Activated T-cell treated with anti-CD3 and anti-CD28 coated beads, Interleukin-2, amount 50 U/mL, for 72 hours (primary cell): ENCODE results near the gene ZDHHC14. TPM values are rescaled to one million over a fixed set of nuclear protein-coding genes. Genes with fewer than 3 reads are reported as not detected.
"Not testable (repeated sequence)": the region's sequence is repeated elsewhere in the genome, so short reads cannot be mapped to it uniquely, and the experiment has no call there.

Source experiments
- ATAC-seq, 2 donors: fragments of 150-1000 bp; cut with Tn5 transposase; replicated peaks in 1 of 2; 2 replicates each; pipeline ENCODE4 v1.10.0; 2021; ENCODE audit warnings: moderate library complexity in 2 of 2, mild to moderate bottlenecking in 1 of 2
- DNase-seq, 2 donors: peaks; one replicate each; pipeline ENCODE4 v3.0.0; 2021 to 2022; ENCODE audit warnings: mixed read lengths in 1 of 2
- H3K27ac Mint-ChIP-seq: one replicate; pipeline ENCODE4 v1.8.0; 2022; ENCODE audit warnings: mild to moderate bottlenecking, moderate library complexity, mixed read lengths
- H3K27me3 Mint-ChIP-seq: one replicate; pipeline ENCODE4 v1.8.0; 2022; ENCODE audit warnings: low read depth, mixed read lengths
- H3K36me3 Mint-ChIP-seq, 2 donors: one replicate each; pipeline ENCODE4 v1.8.0; 2022; ENCODE audit warnings: mixed read lengths in 2 of 2, mild to moderate bottlenecking in 1 of 2; ENCODE audit not compliant: insufficient read depth in 2 of 2
- H3K4me1 Mint-ChIP-seq: one replicate; pipeline ENCODE4 v1.8.0; 2022; ENCODE audit warnings: low read depth, mixed read lengths
- H3K4me3 Mint-ChIP-seq, 2 donors: one replicate each; pipeline ENCODE4 v1.8.0; 2022; ENCODE audit warnings: mild to moderate bottlenecking in 2 of 2, mixed read lengths in 2 of 2, moderate library complexity in 2 of 2
- H3K9me3 Mint-ChIP-seq, 2 donors: one replicate each; pipeline ENCODE4 v1.8.0; 2022; ENCODE audit warnings: mixed read lengths in 2 of 2
- total RNA-seq, 2 donors: library from RNA; stranded (reverse); gene quantifications; one replicate each; pipeline ENCODE4 v1.2.3, GENCODE V29; 2022

The ZDHHC14 gene
- total RNA-seq, 2 donors from 2014 or later = 10.3 to 15.4 TPM

DNA sequence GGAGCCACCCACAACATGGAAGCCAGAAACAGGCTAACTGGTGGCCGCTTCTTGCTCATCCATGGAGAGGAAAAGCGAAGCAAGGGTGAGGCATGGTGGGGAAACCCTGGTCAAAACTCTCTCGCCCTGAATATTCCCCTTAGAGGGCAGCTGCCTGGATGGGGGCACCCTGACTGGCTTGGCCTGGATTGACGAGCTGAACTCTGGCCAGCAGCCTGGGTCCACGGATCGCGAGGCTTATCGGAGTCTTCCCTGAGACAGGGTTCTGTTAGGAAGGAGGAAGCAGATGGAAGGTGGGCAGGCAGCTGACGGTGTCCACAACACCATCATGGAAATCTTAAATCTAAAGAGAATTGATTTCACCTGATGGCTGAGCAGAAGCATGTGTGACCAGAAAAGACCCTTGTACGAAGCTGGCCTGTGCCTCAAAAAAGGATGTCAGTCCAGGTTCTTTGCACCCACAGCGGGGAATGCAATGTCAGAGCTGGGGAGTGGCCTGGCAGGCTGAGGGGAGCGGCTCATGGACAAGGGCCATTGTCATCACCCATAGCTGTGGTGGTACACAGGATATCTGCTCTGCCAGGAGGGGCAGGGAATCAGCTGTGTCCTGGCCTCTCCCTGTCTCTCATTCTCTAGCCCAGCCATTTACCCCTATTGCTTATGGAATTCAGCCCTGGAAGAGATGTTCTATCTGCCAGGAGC is 332.6 kb downstream of the ZDHHC14 start:
- Mint-ChIP-seq H3K27me3 (peaks cover 7% of the 10 kb centered on the region), H3K27ac (no peak overlapping the region), H3K4me1 (no peaks in the 10 kb centered on the region), H3K9me3 (no peaks in the 10 kb centered on the region), H3K36me3 (no peaks in the 10 kb centered on the region), H3K4me3 (no peak overlapping the region)
- DNase-seq (no peak), ATAC-seq (no peak)

- DNase-seq (no peak), ATAC-seq (no peak)
- Mint-ChIP-seq H3K36me3 (no peaks in the 10 kb centered on the region), H3K27me3 (peaks cover 7% of the 10 kb centered on the region), H3K4me3 (no peak overlapping the region), H3K27ac (no peak overlapping the region), H3K4me1 (no peaks in the 10 kb centered on the region), H3K9me3 (no peaks in the 10 kb centered on the region)
Measured at GRCh38 chr6:157714153-157714490, 333.1 kb downstream of the ZDHHC14 start.

DNA sequence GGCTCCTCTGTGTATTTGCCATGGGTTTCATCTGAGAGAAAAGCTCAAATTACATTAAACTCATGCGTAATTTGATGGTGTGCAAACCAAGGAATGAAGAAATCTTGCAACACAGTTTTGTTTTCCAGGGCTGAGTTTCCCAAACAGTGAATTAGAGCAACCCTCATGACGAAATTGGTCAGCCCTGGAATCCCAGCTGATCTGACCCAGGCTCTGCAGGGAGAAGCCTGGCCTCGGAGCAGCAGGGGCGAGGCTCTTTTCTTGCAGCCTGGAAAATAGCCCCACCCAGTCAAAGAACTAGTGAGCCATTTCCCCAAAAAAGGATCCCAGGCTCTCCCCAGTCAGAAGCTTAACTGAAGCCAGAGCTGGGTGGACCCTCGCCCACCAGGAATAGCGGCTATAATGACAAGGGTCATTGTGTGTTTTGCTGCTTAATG is 334.8 kb downstream of the ZDHHC14 start:
- Mint-ChIP-seq H3K27me3 (peaks cover 7% of the 10 kb centered on the region), H3K36me3 (no peaks in the 10 kb centered on the region), H3K4me1 (no peaks in the 10 kb centered on the region), H3K27ac (no peak overlapping the region), H3K9me3 (no peaks in the 10 kb centered on the region), H3K4me3 (no peak overlapping the region)
- no peak for ATAC-seq
- no peak for DNase-seq

- H3K27me3 Mint-ChIP-seq = peaks cover 7% of the 10 kb centered on the region
- H3K9me3 Mint-ChIP-seq = no peaks in the 10 kb centered on the region
- no peaks in the 10 kb centered on the region for H3K36me3 Mint-ChIP-seq
- no peaks in the 10 kb centered on the region for H3K4me1 Mint-ChIP-seq
- no peak for ATAC-seq
- DNase-seq = no peak
- H3K4me3 Mint-ChIP-seq = no peak overlapping the region
- no peak overlapping the region for H3K27ac Mint-ChIP-seq
Measured at GRCh38 chr6:157716251-157716995, 335.4 kb downstream of the ZDHHC14 start.

GRCh38 chr6:157717340-157717748 is 336.4 kb downstream of the ZDHHC14 start:
- DNase-seq = no peak
- Mint-ChIP-seq H3K4me3 (no peak overlapping the region), H3K27ac (no peak overlapping the region), H3K4me1 (no peaks in the 10 kb centered on the region), H3K36me3 (no peaks in the 10 kb centered on the region), H3K27me3 (peaks cover 7% of the 10 kb centered on the region), H3K9me3 (no peaks in the 10 kb centered on the region)
- ATAC-seq = no peak

DNA sequence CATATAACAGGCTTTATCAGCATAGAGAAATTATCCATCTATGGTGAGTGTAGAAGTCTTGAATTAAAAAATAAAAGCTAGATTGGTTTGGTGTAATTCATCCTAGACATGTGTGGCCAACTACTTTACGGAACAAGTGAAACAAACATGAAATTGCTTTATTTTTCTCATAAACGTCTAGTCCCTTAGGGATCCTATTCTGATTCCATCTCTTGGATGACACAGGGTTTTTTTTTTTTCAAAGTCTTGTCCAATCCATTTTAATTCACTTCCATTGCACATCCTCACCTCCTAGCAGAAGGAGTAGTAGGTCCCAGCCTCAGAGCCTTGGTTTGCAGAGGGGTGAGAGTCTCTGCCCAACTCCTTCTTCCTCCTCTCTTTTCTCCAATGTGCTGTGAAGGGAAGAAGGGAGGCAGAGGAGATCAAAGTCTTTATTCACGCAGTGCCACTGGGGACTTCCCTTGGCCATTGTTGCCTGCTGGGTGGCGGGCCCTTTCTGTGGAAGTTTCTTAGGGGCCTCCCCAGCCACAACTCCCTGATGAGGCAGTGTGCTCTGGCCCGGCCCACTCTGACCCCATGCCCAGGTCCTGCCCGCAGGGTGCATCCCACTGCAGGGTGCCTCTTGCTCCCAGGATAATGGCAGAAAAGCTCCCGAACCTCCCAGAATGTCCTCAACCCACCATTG is 337.7 kb downstream of the ZDHHC14 start:
- no peaks in the 10 kb centered on the region for H3K36me3 Mint-ChIP-seq
- no peaks in the 10 kb centered on the region for H3K9me3 Mint-ChIP-seq
- no peak overlapping the region for H3K4me3 Mint-ChIP-seq
- ATAC-seq = no peak
- no peak overlapping the region for H3K27ac Mint-ChIP-seq
- no peaks in the 10 kb centered on the region for H3K4me1 Mint-ChIP-seq
- H3K27me3 Mint-ChIP-seq = peaks cover 7% of the 10 kb centered on the region
- DNase-seq = no peak

GRCh38 chr6:157720964-157721363 is 340.0 kb downstream of the ZDHHC14 start:
- ATAC-seq, H3K27ac Mint-ChIP-seq, H3K27me3 Mint-ChIP-seq: not testable (repeated sequence)

GRCh38 chr6:157721426-157721825 is 340.4 kb downstream of the ZDHHC14 start:
- H3K27me3 Mint-ChIP-seq = no peaks in the 10 kb centered on the region
- H3K4me1 Mint-ChIP-seq = no peaks in the 10 kb centered on the region
- DNase-seq (no peak), ATAC-seq (no peak)
- no peak overlapping the region for H3K4me3 Mint-ChIP-seq
- H3K27ac Mint-ChIP-seq = no peak overlapping the region
- H3K9me3 Mint-ChIP-seq = peaks cover 11 to 13% of the 10 kb centered on the region in 2 donors
- peaks cover 12 to 16% of the 10 kb centered on the region in 2 donors for H3K36me3 Mint-ChIP-seq

More at GRCh38 chr6:157720964-157721363, 340.0 kb downstream of the ZDHHC14 start:
- H3K36me3 Mint-ChIP-seq = peaks cover 9 to 12% of the 10 kb centered on the region in 2 donors
- DNase-seq, H3K4me3 Mint-ChIP-seq, H3K4me1 Mint-ChIP-seq: not testable (repeated sequence)
- H3K9me3 Mint-ChIP-seq = peaks cover 8 to 11% of the 10 kb centered on the region in 2 donors

GRCh38 chr6:157721830-157722229 is 340.8 kb downstream of the ZDHHC14 start:
- no peak for DNase-seq
- H3K36me3 Mint-ChIP-seq = peaks cover 12 to 16% of the 10 kb centered on the region in 2 donors
- no peak overlapping the region for H3K27ac Mint-ChIP-seq
- peaks cover 11 to 13% of the 10 kb centered on the region in 2 donors for H3K9me3 Mint-ChIP-seq
- H3K4me1 Mint-ChIP-seq = no peaks in the 10 kb centered on the region
- H3K27me3 Mint-ChIP-seq = no peaks in the 10 kb centered on the region
- H3K4me3 Mint-ChIP-seq = no peak overlapping the region
- ATAC-seq = no peak

GRCh38 chr6:157723376-157723775 is 342.4 kb downstream of the ZDHHC14 start:
- Mint-ChIP-seq H3K36me3 (peaks cover 12 to 16% of the 10 kb centered on the region in 2 donors), H3K9me3 (peaks cover 11 to 13% of the 10 kb centered on the region in 2 donors), H3K4me3 (no peak overlapping the region), H3K27ac (no peak overlapping the region), H3K27me3 (no peaks in the 10 kb centered on the region), H3K4me1 (no peaks in the 10 kb centered on the region)
- DNase-seq (no peak), ATAC-seq (no peak)

GRCh38 chr6:157724138-157724820 is 343.3 kb downstream of the ZDHHC14 start:
- no peak overlapping the region for H3K27ac Mint-ChIP-seq
- ATAC-seq (no peak), DNase-seq (no peak)
- no peak overlapping the region for H3K4me3 Mint-ChIP-seq
- peaks cover 11 to 13% of the 10 kb centered on the region in 2 donors for H3K9me3 Mint-ChIP-seq
- no peaks in the 10 kb centered on the region for H3K4me1 Mint-ChIP-seq
- H3K36me3 Mint-ChIP-seq = peaks cover 12 to 16% of the 10 kb centered on the region in 2 donors
- no peaks in the 10 kb centered on the region for H3K27me3 Mint-ChIP-seq

DNA sequence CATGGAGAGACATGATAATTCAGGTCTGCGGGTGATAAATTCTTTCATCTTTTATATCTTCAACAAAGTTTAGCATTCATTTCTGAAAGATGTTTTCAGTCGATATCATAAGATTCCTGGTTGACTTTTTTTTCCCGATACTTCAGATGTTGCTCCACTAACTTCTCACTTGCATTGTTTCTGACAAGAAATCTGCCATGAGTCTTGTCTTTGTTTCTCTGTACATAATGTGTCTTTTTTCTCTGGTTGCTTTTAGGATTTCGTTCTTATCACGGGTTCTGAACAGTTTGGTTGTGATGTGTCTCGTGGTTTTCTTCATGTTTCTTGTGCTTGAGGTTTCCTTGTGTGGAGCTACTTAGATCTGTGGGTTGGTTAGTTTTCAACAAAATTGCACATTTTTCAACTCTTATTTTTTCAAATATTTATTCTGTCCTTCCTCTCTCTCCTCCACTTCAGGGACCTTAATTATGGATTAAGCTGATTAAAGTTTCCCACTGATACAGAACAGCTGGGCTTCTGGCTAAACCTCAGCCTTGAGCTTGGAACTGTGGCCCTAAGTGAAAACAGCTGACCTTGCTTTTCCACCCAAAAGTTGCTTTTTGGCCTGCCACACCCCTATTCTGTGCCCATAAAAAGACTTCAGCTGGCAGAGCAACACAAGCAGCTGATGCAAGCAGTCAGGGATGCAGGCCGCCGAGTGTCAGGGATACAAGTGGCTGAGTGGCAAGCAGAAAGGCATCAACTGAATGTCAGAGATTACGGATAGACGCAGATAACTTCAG is 344.2 kb downstream of the ZDHHC14 start:
- Mint-ChIP-seq H3K4me3 (no peak overlapping the region), H3K27me3 (no peaks in the 10 kb centered on the region), H3K9me3 (peaks cover 11 to 13% of the 10 kb centered on the region in 2 donors), H3K4me1 (no peaks in the 10 kb centered on the region), H3K36me3 (peaks cover 12 to 16% of the 10 kb centered on the region in 2 donors), H3K27ac (no peak overlapping the region)
- no peak for ATAC-seq
- no peak for DNase-seq
